HepG2 (cell line): ENCODE measurements around the gene ZDHHC14.

Experiments
- CC2D1A ChIP-seq: sonication (generic); formaldehyde crosslinking; IDR thresholded peaks from 2 replicates; pipeline ENCODE4 v1.8.1; 2023; ENCODE audit warnings: mild to moderate bottlenecking, missing genetic modification reagents
- CEBPB ChIP-seq: IDR thresholded peaks from 2 replicates; pipeline ENCODE4 v1.6.1; 2011; ENCODE audit warnings: low read depth, low read length, improper control_type of control experiment, borderline replicate concordance
- KAT7 ChIP-seq: IDR thresholded peaks from 2 replicates; pipeline ENCODE4 v1.6.1; 2018; ENCODE audit warnings: borderline replicate concordance, missing compliant biosample characterization
- RAD21 ChIP-seq: fragments of 450-650 bp; formaldehyde crosslinking; IDR thresholded peaks from 2 replicates; pipeline ENCODE4 v1.5.0; 2020; ENCODE audit warnings: mild to moderate bottlenecking
- TCF7 ChIP-seq: sonication (generic); IDR thresholded peaks from 2 replicates; pipeline ENCODE4 v1.6.1; 2016; ENCODE audit warnings: antibody characterized with exemption, low read depth
- ZNF263 ChIP-seq: sonication (generic); formaldehyde crosslinking; IDR thresholded peaks from 2 replicates; pipeline ENCODE4 v1.4.0; 2020; ENCODE audit warnings: missing genetic modification reagents
- TF ChIP-seq, protein P1 (sequence below): sonication (generic); formaldehyde crosslinking; IDR thresholded peaks from 2 replicates; pipeline ENCODE4 v1.4.0; 2020; ENCODE audit warnings: missing genetic modification reagents, borderline replicate concordance
- TF ChIP-seq, protein P2 (sequence below): sonication (generic); formaldehyde crosslinking; IDR thresholded peaks from 2 replicates; pipeline ENCODE4 v1.4.0; 2020; ENCODE audit warnings: missing genetic modification reagents
- TF ChIP-seq, protein P3 (sequence below): sonication (generic); formaldehyde crosslinking; IDR thresholded peaks from 2 replicates; pipeline ENCODE4 v1.5.0; 2020; ENCODE audit warnings: mild to moderate bottlenecking, missing genetic modification reagents, moderate library complexity

DNA sequence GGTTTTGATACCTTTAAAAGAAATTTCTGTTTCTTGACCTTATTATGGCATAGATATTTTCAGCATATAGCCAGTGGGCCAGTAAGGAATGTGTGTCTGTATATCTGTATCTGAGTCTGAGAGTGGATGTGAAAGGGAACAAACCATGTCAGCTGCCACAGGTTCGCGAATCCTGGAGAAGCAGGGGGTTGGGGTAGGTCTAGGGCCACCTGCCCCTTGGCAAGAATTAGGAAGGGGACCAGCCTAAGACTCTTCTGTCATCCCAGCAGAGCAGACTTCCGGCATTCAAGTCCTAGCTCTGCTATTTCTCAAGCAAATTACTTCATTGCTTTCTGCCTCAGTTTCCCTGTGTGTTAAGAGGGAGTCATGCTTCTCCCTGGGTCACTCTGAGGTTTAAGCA is 261.7 kb downstream of the ZDHHC14 start:
- TF ChIP-seq, protein P1, sequence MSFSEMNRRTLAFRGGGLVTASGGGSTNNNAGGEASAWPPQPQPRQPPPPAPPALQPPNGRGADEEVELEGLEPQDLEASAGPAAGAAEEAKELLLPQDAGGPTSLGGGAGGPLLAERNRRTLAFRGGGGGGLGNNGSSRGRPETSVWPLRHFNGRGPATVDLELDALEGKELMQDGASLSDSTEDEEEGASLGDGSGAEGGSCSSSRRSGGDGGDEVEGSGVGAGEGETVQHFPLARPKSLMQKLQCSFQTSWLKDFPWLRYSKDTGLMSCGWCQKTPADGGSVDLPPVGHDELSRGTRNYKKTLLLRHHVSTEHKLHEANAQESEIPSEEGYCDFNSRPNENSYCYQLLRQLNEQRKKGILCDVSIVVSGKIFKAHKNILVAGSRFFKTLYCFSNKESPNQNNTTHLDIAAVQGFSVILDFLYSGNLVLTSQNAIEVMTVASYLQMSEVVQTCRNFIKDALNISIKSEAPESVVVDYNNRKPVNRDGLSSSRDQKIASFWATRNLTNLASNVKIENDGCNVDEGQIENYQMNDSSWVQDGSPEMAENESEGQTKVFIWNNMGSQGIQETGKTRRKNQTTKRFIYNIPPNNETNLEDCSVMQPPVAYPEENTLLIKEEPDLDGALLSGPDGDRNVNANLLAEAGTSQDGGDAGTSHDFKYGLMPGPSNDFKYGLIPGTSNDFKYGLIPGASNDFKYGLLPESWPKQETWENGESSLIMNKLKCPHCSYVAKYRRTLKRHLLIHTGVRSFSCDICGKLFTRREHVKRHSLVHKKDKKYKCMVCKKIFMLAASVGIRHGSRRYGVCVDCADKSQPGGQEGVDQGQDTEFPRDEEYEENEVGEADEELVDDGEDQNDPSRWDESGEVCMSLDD: no peak
- TF ChIP-seq, protein P2, sequence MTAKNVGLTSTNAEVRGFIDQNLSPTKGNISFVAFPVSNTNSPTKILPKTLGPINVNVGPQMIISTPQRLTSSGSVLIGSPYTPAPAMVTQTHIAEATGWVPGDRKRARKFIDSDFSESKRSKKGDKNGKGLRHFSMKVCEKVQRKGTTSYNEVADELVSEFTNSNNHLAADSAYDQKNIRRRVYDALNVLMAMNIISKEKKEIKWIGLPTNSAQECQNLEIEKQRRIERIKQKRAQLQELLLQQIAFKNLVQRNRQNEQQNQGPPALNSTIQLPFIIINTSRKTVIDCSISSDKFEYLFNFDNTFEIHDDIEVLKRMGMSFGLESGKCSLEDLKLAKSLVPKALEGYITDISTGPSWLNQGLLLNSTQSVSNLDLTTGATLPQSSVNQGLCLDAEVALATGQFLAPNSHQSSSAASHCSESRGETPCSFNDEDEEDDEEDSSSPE: no peak
- TF ChIP-seq TCF7 (no peak), ZNF263 (CRISPR knock-in tag) (no peak), CC2D1A (CRISPR knock-in tag) (no peak), KAT7 (CRISPR knock-in tag) (no peak), RAD21 (CRISPR knock-in tag) (no peak), CEBPB (no peak)
- TF ChIP-seq, protein P3, sequence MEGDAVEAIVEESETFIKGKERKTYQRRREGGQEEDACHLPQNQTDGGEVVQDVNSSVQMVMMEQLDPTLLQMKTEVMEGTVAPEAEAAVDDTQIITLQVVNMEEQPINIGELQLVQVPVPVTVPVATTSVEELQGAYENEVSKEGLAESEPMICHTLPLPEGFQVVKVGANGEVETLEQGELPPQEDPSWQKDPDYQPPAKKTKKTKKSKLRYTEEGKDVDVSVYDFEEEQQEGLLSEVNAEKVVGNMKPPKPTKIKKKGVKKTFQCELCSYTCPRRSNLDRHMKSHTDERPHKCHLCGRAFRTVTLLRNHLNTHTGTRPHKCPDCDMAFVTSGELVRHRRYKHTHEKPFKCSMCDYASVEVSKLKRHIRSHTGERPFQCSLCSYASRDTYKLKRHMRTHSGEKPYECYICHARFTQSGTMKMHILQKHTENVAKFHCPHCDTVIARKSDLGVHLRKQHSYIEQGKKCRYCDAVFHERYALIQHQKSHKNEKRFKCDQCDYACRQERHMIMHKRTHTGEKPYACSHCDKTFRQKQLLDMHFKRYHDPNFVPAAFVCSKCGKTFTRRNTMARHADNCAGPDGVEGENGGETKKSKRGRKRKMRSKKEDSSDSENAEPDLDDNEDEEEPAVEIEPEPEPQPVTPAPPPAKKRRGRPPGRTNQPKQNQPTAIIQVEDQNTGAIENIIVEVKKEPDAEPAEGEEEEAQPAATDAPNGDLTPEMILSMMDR (CRISPR knock-in tag): no peak
